ENCODE measurements around the gene CYP4F11.
"Not testable (repeated sequence)": the region's sequence is repeated elsewhere in the genome, so short reads cannot be mapped to it uniquely, and the experiment has no call there.

CYP4F11 gene

GRCh38 chr19:15934332-15935078, at the start of gene CYP4F11:
CYP4F11 (minus strand) TSS chr19:15934529; CDS start chr19:15934408, 121 bp downstream.
- DNase-seq (ENCODE audit: low spot score): peak; percentile 9

- DNase-seq (ENCODE audit: low spot score): no peak
Observed at GRCh38 chr19:15979293-15979692, 45.0 kb upstream of the CYP4F11 start.

GRCh38 chr19:15977690-15978089, 43.4 kb upstream of the CYP4F11 start:
- no peak for DNase-seq (ENCODE audit: low spot score)

GRCh38 chr19:15976836-15977689, 42.7 kb upstream of the CYP4F11 start:
- no peak for DNase-seq (ENCODE audit: low spot score)

GRCh38 chr19:15974856-15975255, 40.5 kb upstream of the CYP4F11 start:
- no peak for DNase-seq (ENCODE audit: low spot score)

GRCh38 chr19:15972043-15972442, 37.7 kb upstream of the CYP4F11 start:
- DNase-seq (ENCODE audit: low spot score): not testable (repeated sequence)

GRCh38 chr19:15971224-15971780, 37.0 kb upstream of the CYP4F11 start:
- no peak for DNase-seq (ENCODE audit: low spot score)

- DNase-seq (ENCODE audit: low spot score): no peak
Observed at GRCh38 chr19:15964231-15964630, 29.9 kb upstream of the CYP4F11 start.

- no peak for DNase-seq (ENCODE audit: low spot score)
Observed at GRCh38 chr19:15962319-15962718, 28.0 kb upstream of the CYP4F11 start.

GRCh38 chr19:15954820-15955219, 20.5 kb upstream of the CYP4F11 start:
- no peak for DNase-seq (ENCODE audit: low spot score)

- no peak for DNase-seq (ENCODE audit: low spot score)
Observed at GRCh38 chr19:15948223-15949058, 14.1 kb upstream of the CYP4F11 start, which contains the start of gene OR10H4. OR10H4 (plus strand) TSS chr19:15949008; CDS start chr19:15949008, 0 bp downstream.

- DNase-seq (ENCODE audit: low spot score): no peak
Observed at GRCh38 chr19:15945301-15945700, 11.0 kb upstream of the CYP4F11 start.

- no peak for DNase-seq (ENCODE audit: low spot score)
Observed at GRCh38 chr19:15944401-15944800, 10.1 kb upstream of the CYP4F11 start.

GRCh38 chr19:15937771-15938170, 3.4 kb upstream of the CYP4F11 start:
- DNase-seq (ENCODE audit: low spot score): no peak

- no peak for DNase-seq (ENCODE audit: low spot score)
Observed at GRCh38 chr19:15936950-15937349, 2.6 kb upstream of the CYP4F11 start.

- no peak for DNase-seq (ENCODE audit: low spot score)
Observed at GRCh38 chr19:15936173-15936572, 1.8 kb upstream of the CYP4F11 start.

GRCh38 chr19:15935167-15935702, 906 bp upstream of the CYP4F11 start:
- peak; percentile 2 for DNase-seq (ENCODE audit: low spot score)

- not testable (repeated sequence) for DNase-seq (ENCODE audit: low spot score)
Observed at GRCh38 chr19:15933761-15934331, 483 bp downstream of the CYP4F11 start.

- no peak for DNase-seq (ENCODE audit: low spot score)
Observed at GRCh38 chr19:15928321-15928720, 6.0 kb downstream of the CYP4F11 start.

GRCh38 chr19:15926484-15926883, 7.8 kb downstream of the CYP4F11 start:
- DNase-seq (ENCODE audit: low spot score): no peak

GRCh38 chr19:15923702-15924101, 10.6 kb downstream of the CYP4F11 start:
- no peak for DNase-seq (ENCODE audit: low spot score)
